Omental fat pad (tissue), 4 donors: ENCODE results near the gene GKN2. TPM values are rescaled to one million over a fixed set of nuclear protein-coding genes. Genes with fewer than 3 reads are reported as not detected.

Source experiments
- ATAC-seq: fragments of 150-250 bp; one replicate; pipeline ENCODE4 v1.9.1; 2016; ENCODE audit warnings: mild to moderate bottlenecking, moderate library complexity; ENCODE audit not compliant: low FRiP score
- DNase-seq: peaks from one replicate; pipeline ENCODE4 v3.0.0-alpha.2; 2019; ENCODE audit warnings: low spot score
- total RNA-seq, 4 donors: library from RNA; depleted of rRNA; stranded (reverse); fragments of >200 nt; gene quantifications; one replicate each; pipeline ENCODE4 v1.1.0, GENCODE V29; 2016
- TF ChIP-seq, protein P1 (sequence below), 3 donors: fragments of 450-650 bp; IDR thresholded peaks; one replicate each; pipeline ENCODE4 v1.5.1; 2016 to 2017; ENCODE audit warnings: antibody characterized with exemption in 3 of 3, mild to moderate bottlenecking in 3 of 3, moderate library complexity in 2 of 3

The GKN2 gene
- total RNA-seq, 4 donors from 2014 or later = not detected

DNA sequence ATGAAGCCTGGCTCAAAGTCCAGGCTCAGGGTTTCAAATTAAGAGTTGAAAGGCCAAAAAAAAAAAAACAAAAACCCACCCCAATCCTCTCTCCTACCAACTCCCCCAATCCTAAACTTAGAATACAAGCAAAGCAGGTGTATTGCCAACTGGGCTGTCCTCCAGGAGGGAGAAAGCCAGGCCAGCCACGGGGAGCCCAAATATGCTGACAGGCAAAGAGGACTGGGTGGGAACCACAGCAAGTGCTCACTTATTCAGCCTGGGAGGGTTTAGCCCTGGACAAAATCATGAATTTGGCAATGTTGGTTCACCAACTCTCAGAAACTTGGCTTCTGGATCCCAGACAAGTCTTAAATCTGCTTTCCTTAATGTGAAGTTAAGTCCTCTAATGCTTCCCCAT lies 36.5 kb downstream of the GKN2 start:
- TF ChIP-seq, protein P1, sequence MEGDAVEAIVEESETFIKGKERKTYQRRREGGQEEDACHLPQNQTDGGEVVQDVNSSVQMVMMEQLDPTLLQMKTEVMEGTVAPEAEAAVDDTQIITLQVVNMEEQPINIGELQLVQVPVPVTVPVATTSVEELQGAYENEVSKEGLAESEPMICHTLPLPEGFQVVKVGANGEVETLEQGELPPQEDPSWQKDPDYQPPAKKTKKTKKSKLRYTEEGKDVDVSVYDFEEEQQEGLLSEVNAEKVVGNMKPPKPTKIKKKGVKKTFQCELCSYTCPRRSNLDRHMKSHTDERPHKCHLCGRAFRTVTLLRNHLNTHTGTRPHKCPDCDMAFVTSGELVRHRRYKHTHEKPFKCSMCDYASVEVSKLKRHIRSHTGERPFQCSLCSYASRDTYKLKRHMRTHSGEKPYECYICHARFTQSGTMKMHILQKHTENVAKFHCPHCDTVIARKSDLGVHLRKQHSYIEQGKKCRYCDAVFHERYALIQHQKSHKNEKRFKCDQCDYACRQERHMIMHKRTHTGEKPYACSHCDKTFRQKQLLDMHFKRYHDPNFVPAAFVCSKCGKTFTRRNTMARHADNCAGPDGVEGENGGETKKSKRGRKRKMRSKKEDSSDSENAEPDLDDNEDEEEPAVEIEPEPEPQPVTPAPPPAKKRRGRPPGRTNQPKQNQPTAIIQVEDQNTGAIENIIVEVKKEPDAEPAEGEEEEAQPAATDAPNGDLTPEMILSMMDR (IDR thresholded peaks at IDR 0.05) = no peak

DNA sequence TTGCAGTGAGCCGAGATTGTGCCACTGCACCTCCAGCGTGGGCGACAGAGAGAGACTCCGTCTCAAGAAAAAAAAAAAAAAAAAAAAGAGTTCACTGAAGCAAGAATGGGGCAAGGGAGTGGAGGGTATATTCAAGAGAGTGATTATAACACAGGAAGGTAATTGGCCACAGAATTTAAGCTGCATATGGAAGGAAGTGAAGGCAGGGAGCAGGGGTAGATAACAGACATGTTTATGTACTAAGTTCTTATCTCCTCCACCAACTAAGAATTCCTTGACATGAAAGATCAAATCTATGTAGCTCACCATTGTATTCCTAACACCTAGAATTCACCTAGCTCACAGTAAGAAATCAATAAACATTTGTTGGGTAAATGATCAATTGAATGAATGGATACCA lies 37.3 kb downstream of the GKN2 start:
- ATAC-seq = no peak
- DNase-seq = no peak
- TF ChIP-seq, protein P1 (IDR thresholded peaks at IDR 0.05) = no peak

More for the DNA sequence above, 36.5 kb downstream of the GKN2 start:
- no peak for ATAC-seq
- DNase-seq = no peak

DNA sequence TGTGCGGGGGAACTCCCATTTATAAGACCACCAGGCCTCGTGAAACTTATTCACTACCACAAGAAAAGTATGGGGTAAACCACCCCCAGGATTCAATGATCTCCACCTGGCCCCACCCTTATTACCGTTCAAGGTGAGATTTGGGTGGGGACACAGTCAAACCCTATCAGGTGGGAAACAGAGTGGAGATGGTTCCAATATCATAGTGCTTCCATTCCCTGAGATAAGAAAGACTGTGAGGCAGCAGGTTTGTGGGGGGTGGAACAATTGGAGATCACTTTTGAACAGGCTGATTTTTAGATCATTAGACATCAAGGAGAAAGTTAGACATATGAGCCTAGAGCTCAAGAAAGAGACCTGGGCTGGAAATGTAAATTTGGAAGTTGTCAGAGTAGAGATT lies 39.3 kb downstream of the GKN2 start:
- no peak for DNase-seq
- no peak for ATAC-seq
- TF ChIP-seq, protein P1 (IDR thresholded peaks at IDR 0.05) = no peak

DNA sequence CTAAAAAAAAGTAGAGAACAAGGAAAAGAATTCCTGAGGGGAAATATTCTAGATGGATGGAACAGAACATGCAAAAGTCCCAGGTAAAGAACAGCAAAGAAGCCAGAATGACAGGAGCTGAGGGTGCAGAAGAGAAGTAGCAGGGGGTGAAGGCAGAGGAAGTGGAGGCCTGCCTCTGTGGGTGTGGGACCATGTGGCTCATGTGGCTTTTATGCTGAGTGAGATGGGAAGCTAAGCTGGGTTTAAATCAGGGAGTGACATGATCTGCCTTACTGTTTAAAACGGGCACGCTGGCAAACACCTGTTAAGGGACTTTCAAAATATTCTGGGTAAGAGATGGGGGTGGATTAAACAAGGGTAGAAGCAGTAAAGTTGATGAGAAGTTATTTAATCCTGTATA lies 40.0 kb downstream of the GKN2 start:
- DNase-seq = no peak

DNA sequence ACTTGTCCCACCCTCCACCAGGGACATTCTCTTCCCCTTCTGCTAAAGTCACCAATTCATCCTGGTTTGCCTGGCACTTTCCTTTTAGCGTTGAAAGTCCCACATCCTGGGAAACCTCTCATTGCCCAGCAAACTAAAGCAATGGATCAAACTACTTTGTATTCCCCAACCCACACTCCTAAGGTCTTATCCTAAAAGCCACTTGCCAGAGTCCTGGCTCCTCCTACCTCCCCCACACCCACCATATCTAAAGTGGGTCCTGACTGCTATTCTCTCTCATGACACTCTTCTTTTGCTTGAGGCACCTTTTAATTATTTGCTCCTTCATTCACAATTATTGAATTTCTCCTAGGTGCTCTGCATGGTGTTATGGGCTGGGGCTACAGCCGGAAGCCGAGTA lies 40.6 kb downstream of the GKN2 start:
- TF ChIP-seq, protein P1 (IDR thresholded peaks at IDR 0.05) = no peak
- DNase-seq (no peak), ATAC-seq (no peak)

More for the DNA sequence above, 40.0 kb downstream of the GKN2 start:
- no peak for ATAC-seq
- TF ChIP-seq, protein P1 (IDR thresholded peaks at IDR 0.05) = no peak

DNA sequence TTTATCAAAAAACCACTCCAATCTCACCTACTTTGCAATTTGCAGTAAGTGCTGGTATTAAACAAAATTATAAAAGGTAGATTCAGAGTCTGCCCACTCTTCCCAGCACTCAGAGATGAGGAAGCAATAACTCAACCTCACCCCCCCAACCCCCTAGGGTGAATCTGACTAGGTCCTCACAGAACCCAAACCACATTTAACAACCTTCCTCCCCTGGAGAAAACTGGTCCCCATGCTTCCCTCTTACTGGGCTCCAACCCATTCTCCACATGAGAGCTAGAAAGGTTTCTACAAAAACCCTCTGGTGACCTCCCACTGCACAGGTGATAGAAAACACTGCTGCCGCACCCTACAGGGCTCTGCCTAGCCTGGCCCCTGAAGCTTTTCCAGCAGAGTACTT lies 41.0 kb downstream of the GKN2 start:
- no peak for DNase-seq
- TF ChIP-seq, protein P1 (IDR thresholded peaks at IDR 0.05) = no peak
- ATAC-seq = no peak

DNA sequence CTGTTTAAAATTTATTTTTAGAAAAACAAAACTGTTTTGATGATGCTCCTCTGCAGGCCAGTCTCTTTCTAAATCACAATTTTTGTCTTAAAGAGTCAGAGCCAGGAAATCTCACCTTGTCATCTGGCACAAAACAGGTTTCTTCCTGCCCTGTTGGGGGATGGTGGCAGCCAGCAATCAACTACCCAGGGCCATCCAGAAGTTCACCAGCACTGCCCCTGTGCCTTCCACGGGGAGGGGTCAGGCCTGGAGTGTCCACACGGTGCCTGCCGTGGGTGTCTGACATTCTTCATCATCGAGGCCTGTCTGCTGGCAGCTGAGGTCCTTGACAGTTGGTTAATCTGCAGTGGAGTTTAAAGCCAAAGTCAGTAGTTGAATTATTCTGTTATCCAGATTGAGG lies 41.4 kb downstream of the GKN2 start:
- ATAC-seq (no peak), DNase-seq (no peak)
- TF ChIP-seq, protein P1 (IDR thresholded peaks at IDR 0.05) = no peak
